Measurements from ENCODE around the gene PARN. TPM values are rescaled to one million over a fixed set of nuclear protein-coding genes. Genes with fewer than 3 reads are reported as not detected.
A peak's percentile ranks its signal among the peaks of the same experiment; 100 is the strongest.

PARN gene
- polyA plus RNA-seq, 1 experiment = 18.5 TPM

DNA sequence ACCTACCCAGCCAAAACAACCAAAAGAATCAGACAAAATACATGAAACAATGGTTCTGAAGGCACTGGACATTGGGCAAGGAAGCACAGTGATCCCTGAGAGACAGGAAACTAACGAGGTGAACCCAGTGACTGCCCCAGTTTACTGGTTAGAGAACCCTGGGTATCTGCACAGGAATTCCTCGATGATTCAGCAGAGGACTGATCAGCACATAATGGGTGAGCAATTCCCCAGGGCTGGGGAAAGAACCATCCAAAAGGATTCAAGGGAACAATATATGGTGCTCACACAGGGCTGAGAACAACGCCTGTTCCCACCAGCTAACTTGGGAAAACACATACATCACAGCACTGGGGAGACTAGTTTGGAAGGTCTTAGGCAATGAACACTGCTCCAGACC, 167.2 kb downstream of the PARN start:
- CTCF ChIA-PET = no interaction called here
- TF ChIP-seq, protein P1, sequence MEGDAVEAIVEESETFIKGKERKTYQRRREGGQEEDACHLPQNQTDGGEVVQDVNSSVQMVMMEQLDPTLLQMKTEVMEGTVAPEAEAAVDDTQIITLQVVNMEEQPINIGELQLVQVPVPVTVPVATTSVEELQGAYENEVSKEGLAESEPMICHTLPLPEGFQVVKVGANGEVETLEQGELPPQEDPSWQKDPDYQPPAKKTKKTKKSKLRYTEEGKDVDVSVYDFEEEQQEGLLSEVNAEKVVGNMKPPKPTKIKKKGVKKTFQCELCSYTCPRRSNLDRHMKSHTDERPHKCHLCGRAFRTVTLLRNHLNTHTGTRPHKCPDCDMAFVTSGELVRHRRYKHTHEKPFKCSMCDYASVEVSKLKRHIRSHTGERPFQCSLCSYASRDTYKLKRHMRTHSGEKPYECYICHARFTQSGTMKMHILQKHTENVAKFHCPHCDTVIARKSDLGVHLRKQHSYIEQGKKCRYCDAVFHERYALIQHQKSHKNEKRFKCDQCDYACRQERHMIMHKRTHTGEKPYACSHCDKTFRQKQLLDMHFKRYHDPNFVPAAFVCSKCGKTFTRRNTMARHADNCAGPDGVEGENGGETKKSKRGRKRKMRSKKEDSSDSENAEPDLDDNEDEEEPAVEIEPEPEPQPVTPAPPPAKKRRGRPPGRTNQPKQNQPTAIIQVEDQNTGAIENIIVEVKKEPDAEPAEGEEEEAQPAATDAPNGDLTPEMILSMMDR (IDR thresholded peaks at IDR 0.05; ENCODE audit: insufficient read depth, low read depth, low read length) = no peak

DNA sequence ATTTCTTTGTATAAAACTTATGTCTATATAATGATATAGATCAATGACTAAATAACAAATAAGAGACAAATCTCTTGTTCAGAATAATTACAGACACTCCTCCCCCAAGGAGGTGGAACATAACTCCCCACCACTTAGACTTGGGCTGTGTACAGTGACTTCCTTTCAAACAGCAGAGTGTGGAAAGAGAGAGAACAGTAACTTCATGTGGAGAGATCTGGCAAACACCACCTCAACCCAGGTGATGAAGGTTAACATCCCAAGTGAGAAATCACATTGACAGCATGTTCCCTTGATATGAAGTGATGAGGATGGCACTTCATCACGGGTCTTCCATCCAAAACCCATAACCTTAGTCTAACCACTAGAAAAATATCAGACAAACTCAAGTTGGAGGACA, 169.3 kb downstream of the PARN start:
- no peak for DNase-seq (ENCODE audit: low read depth)
- ChIA-PET POLR2A (no interaction called here), CTCF (no interaction called here)
- Histone ChIP-seq H3K27me3 (ENCODE audit: control insufficient read depth, insufficient read depth, low read length) (no peaks in the 10 kb centered on the region), H3K4me3 (ENCODE audit: low read depth, low read length) (no peak overlapping the region), H3K36me3 (ENCODE audit: control insufficient read depth, insufficient read depth, low read length) (no peaks in the 10 kb centered on the region)
- TF ChIP-seq, protein P1 (IDR thresholded peaks at IDR 0.05; ENCODE audit: insufficient read depth, low read depth, low read length) = no peak

More for the DNA sequence above, 167.2 kb downstream of the PARN start:
- DNase-seq (ENCODE audit: low read depth) = no peak
- H3K36me3 ChIP-seq (ENCODE audit: control insufficient read depth, insufficient read depth, low read length) = no peaks in the 10 kb centered on the region
- no peaks in the 10 kb centered on the region for H3K27me3 ChIP-seq (ENCODE audit: control insufficient read depth, insufficient read depth, low read length)
- POLR2A ChIA-PET = interaction anchor here (0.6 kb wide), 1 partner anchor 11 kb away, joined by 27 read pairs; no protein-coding TSS in a partner anchor
- H3K4me3 ChIP-seq (ENCODE audit: low read depth, low read length) = no peak overlapping the region

DNA sequence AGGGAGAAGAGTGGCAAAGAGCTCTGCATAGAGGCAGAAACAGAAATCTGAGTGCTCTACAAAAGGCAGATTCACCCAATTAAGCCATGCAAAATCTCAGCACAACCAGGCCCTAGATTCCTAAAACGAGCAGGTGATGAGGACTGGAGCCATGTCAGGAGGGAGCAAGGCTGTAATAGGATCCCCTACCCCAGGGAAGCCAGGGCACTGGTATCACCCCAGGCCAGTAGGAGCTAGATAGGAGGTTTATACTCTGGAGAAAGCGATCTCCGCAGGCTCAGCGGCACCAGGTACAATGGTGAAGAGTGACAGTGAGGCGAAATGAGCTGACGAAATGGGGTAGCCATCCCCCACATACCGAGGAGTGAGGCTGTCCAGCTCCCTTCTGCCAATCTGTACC, 171.5 kb downstream of the PARN start:
- no peaks in the 10 kb centered on the region for H3K36me3 ChIP-seq (ENCODE audit: control insufficient read depth, insufficient read depth, low read length)
- CTCF ChIA-PET = interaction anchor here (0.7 kb wide), 1 partner anchor 12 kb away, joined by 3 read pairs; no protein-coding TSS in a partner anchor

DNA sequence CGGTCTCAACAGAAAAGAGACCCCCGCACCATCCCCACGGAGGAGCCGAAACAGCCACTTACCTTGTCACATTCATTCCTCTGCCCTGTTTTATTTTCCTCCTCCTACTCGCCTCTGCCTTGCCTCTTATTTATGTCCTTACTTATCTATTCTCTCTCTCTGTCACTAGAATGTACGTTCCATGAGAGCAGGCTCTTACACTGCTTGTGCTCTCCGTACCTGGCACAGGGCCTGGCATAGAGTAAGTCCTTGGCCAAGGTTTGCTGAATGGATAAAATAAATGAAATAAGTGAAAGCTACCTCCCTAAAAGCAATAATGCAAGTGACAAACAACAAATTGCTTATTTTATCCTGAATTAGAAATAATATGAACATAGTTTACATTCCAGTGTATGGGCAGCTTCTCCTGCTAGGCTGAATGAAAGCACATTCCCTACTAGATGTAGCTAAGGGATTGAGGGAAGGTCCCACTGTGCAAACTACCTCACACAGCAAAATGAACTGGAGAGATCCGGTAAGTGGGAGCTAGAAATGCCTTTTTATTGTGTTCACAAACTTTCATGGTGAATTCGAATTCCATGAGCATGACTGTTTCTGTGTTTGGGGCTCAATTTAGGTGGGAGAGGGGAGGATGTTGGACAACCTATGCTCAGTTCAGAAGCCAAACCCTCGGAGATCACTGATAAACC, 173.1 kb downstream of the PARN start:
- DNase-seq (ENCODE audit: low read depth) = no peak

More for the DNA sequence above, 171.5 kb downstream of the PARN start:
- POLR2A ChIA-PET = no interaction called here
- no peak for DNase-seq (ENCODE audit: low read depth)
- TF ChIP-seq, protein P1 (IDR thresholded peaks at IDR 0.05; ENCODE audit: insufficient read depth, low read depth, low read length) = no peak
- H3K27me3 ChIP-seq (ENCODE audit: control insufficient read depth, insufficient read depth, low read length) = no peaks in the 10 kb centered on the region
- H3K4me3 ChIP-seq (ENCODE audit: low read depth, low read length) = no peak overlapping the region

DNA sequence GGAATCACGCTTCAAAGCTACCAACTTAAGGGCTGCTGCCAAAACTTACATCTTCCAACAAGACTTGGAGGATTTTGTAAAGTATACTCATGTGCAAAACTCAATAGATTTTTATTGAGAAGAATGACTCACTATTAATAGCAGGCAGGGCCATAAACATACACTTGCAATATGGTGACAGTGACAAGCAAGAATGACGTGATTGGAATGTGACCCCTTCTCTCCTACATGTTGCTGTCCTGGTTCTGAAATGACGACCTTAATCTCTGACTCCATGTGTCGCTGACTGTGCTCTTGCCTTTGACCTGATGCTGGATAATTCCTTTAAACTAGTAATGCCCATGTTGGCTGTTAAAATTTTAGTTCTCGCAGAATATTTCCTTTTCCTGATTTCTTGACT, 174.5 kb downstream of the PARN start:
- H3K4me3 ChIP-seq (ENCODE audit: low read depth, low read length) = no peak overlapping the region
- CTCF ChIA-PET = no interaction called here
- H3K27me3 ChIP-seq (ENCODE audit: control insufficient read depth, insufficient read depth, low read length) = no peaks in the 10 kb centered on the region
- POLR2A ChIA-PET = interaction anchor here (0.7 kb wide), 1 partner anchor 95 kb away, joined by 3 read pairs; no protein-coding TSS in a partner anchor
- DNase-seq (ENCODE audit: low read depth) = peak; percentile 23
- TF ChIP-seq, protein P1 (IDR thresholded peaks at IDR 0.05; ENCODE audit: insufficient read depth, low read depth, low read length) = no peak
- H3K36me3 ChIP-seq (ENCODE audit: control insufficient read depth, insufficient read depth, low read length) = no peaks in the 10 kb centered on the region

More for the DNA sequence above, 173.1 kb downstream of the PARN start:
- POLR2A ChIA-PET = interaction anchor here (0.6 kb wide), 1 partner anchor 1656 kb away, joined by 8 read pairs; no protein-coding TSS in a partner anchor
- CTCF ChIA-PET = no interaction called here
- Histone ChIP-seq H3K27me3 (ENCODE audit: control insufficient read depth, insufficient read depth, low read length) (no peaks in the 10 kb centered on the region), H3K36me3 (ENCODE audit: control insufficient read depth, insufficient read depth, low read length) (no peaks in the 10 kb centered on the region), H3K4me3 (ENCODE audit: low read depth, low read length) (no peak overlapping the region)
- TF ChIP-seq, protein P1 (IDR thresholded peaks at IDR 0.05; ENCODE audit: insufficient read depth, low read depth, low read length) = no peak
